HG03565 (cell line): ENCODE data around the gene AGPAT2.

Experiments used
- ATAC-seq: cut with Tn5 transposase; IDR thresholded peaks from one replicate; pipeline ENCODE4 v1.9.1; 2021; ENCODE audit warnings: mild to moderate bottlenecking, moderate library complexity; ENCODE audit not compliant: unreplicated experiment

The AGPAT2 gene

DNA sequence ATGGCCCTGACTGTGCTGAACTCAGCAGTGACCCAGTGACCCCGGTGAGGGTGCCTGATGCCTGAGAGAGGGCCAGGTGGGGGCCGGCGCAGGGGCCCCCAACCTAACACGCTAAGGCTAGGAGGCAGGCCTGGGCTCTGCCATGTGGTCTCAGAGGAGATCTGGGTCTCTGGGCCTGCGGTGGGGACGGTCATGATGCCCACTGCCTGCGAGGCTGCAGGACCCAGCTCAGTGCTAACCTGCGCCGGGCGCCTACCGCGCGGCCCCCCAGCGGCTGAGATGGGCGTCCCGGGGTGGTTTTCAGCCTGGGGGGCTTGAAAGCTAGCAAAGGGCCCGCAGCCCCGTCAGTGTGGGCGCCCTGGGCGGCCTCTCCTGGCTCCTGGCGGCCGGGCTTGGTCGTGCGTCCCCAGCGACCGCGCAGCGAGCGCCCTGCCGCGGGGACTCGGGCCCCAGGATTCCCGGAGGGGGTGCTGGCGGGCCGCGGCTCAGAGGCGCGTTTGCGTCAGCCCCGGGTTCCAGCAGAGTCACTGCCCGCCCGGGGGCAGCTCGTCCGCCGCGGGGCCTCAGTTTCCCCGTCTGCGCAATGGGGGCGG lies 22.1 kb downstream of the AGPAT2 start:
- no peak for ATAC-seq

DNA sequence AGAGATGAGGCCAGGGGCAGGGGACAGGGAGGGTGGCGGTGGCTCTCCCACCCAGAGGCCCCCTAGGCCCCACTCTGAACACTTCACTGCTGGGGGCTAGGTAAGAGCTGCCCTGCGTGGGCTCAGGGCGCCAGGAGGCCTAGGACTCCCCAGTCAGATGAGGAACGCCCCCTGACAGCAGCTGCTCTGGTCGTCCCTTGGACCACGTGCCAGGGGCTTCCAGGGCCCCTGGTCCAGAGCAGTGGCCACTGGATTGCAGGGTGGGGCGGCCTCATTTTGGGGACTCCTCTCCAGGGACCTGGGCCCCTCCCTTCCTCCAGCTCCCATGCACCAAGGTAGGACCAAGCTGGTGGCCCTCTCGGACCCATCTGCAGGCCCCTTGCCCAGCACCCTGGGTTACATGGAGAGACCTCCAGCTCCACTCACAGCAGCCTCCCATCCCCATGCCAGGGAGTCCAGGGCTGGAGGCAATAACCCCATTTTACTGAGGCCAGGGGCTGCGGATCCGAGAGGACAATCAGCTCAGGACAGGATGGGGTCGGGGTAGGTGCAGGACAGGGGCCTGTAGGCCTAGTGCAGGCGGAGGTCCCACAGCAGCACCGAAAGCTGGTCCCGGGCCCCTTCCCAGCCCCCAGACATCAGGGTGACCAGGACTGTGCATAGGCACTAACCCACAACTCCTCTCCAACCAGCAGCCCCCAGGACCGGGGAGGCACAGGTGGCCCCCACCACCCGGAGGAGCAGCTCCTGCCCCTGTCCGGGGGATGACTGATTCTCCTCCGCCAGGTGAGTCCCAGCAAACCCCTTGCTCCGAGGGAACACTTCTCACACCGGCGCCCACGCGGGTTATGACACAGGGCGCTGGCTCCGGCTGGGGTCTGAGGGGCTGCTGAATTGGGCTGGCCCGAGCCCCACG lies 23.0 kb downstream of the AGPAT2 start:
- ATAC-seq: no peak

DNA sequence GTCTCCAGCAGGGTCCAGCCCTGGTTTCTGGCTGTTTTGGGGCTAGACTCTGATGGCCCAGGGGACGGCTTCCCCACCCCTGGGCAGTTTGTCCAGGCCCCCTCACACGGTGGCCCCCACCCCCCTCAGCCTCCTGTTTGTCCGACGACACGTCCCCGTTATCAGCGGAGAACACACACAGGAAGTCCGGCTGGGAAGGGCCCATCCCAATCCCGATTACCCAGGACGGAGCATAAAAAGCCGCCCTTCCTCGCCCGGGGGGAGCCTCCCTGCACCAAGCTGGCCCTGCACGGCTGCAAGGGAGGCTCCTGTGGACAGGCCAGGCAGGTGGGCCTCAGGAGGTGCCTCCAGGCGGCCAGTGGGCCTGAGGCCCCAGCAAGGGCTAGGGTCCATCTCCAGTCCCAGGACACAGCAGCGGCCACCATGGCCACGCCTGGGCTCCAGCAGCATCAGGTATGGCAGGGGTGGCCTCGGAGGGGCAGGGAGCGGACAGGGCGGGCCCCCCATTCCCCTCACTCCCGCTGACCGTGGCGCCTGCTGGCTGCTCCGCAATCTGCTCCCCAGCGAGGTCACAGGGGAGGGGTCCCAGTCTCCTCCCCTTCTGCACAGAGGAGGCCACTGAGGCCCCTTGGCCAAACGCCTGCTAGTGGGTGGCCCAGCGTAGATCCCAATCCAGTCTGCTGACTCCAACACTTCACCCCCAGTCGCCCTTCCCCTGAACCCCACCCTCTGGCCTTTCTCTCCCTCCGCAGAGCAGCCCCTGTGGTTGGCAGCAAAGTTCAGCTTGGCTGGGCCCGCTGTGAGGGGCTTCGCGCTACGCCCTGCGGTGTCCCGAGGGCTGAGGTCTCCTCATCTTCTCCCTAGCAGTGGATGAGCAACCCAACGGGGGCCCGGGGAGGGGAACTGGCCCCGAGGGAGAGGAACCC lies 24.3 kb downstream of the AGPAT2 start, which contains the start of gene EGFL7:
Gene EGFL7, plus strand, starts transcription at position 261 of the 926 bp plus-strand sequence. CDS start 5,367 bp downstream, outside the sequence.
- no peak for ATAC-seq

- no peak for ATAC-seq
Observed at GRCh38 chr9:136662326-136662655, 25.0 kb downstream of the AGPAT2 start.

- no peak for ATAC-seq
Observed at GRCh38 chr9:136661641-136662325, 25.5 kb downstream of the AGPAT2 start.

DNA sequence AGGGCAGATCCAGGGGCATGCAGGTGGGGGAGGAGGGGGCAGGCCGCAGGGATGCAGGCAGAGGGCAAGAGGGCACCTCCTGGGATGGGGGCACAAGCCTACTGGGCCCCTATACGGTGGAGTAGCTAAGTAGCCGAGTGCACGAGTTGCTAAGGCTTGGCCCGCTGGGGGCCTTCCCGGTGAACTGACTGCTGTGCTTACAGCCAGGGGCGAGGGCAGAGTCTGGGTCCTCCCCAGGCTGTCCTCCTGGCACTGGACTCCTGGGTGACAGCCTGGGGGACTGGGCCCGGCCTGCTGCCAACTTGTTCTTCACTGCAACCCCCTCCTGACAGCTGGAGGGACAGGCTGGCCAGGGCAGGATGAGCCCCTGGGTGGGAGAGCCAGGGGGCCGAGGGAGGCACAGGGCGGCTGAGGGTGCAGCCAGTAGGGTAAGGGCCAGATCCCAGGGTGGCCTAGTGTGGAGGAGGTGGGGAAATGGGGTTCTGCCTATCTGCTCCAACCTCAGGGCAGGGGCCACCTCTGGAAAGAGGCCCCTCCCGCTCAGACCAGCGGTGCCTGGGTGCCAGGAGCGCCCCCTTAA lies 26.2 kb downstream of the AGPAT2 start:
- no peak for ATAC-seq

DNA sequence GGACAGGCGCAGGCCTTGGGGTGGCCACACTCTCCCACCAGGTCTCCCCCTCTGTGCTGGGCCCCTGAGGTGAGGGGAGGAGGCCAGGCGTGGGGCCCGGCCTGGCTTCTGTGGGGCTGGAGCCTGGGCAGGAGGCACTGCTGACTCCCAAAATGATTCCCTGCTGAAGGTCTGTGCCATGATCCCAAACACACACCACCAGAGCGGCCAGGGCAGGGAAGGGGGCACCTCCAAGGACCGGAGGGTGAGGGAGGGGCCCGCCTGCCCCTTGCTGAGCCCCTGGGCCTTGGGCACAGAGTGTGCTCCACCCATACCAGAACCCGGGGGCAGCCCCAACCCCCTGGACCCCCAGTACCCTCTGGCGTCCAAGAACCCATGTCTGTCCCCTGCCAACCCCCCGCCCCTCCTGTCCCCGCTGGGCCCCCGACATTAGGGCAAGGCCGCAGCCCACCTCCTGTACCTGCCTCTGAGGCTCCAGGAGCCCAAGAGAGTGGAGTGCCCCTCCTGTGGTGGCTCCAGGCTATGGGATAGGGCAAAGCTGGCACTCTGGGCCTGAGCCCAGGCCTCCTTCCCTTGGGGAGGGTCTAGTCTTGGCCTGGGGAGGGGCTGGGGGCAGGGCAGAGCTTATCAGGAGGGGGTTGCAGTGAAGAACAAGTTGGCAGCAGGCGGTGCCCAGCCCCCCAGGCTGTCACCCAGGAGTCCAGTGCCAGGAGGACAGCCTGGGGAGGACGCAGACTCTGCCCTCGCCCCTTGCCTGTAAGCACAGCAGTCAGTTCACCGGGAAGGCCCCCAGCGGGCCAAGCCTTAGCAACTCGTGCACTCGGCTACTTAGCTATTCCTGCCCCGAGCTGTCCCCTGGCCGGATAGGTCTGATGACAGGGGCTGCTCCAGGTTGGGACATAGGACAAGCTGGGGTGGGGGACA lies 27.1 kb downstream of the AGPAT2 start:
- ATAC-seq: no peak

GRCh38 chr9:136658849-136659535 lies 28.3 kb downstream of the AGPAT2 start:
- no peak for ATAC-seq

DNA sequence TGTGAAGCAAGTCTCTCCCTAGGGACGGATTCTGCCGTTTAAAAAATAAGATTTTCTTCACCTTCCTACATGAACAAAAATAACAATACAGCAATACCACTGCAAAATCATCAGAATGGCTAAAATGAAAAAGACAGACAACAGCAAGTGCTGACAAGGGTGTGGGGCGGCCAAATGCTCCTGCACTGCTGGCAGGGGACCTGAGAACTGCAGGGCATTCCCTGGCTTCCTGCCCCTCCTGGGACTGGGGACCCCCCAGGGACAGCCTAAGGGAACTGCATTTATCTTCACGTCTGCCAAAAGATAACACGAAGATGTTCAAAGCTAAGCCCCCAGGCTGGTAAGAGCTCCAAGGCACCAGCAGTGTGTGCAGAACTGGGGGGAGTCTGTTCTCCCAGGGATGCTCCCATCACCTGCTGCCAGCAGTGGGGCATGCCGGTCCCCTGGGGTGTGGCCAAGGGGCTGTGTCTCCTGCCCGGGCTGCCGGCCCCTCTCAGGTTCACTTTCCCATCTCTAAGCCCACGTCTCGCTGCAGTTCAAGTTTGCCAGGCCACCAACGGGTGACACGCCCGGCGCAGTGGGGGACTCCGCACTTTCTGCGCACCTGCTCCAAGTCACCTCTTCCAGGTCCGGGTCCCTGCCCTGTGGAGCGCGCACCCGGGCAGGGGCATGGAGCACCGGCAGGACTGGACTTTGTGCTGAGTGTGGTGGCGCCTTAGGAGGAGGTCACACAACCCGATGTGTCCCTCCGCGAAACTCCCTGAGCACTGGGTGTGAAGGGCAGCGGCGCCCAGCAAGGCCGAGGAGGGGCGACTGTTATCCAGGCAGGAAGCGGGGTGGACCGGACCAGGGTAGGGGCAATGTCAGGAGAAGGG lies 29.0 kb downstream of the AGPAT2 start:
- no peak for ATAC-seq

- ATAC-seq: no peak
Observed at GRCh38 chr9:136656795-136657611, 30.3 kb downstream of the AGPAT2 start.

- no peak for ATAC-seq
Observed at GRCh38 chr9:136656183-136656738, 31.0 kb downstream of the AGPAT2 start.

- no peak for ATAC-seq
Observed at GRCh38 chr9:136655536-136656182, 31.6 kb downstream of the AGPAT2 start.

GRCh38 chr9:136654820-136655535 lies 32.3 kb downstream of the AGPAT2 start:
- no peak for ATAC-seq

DNA sequence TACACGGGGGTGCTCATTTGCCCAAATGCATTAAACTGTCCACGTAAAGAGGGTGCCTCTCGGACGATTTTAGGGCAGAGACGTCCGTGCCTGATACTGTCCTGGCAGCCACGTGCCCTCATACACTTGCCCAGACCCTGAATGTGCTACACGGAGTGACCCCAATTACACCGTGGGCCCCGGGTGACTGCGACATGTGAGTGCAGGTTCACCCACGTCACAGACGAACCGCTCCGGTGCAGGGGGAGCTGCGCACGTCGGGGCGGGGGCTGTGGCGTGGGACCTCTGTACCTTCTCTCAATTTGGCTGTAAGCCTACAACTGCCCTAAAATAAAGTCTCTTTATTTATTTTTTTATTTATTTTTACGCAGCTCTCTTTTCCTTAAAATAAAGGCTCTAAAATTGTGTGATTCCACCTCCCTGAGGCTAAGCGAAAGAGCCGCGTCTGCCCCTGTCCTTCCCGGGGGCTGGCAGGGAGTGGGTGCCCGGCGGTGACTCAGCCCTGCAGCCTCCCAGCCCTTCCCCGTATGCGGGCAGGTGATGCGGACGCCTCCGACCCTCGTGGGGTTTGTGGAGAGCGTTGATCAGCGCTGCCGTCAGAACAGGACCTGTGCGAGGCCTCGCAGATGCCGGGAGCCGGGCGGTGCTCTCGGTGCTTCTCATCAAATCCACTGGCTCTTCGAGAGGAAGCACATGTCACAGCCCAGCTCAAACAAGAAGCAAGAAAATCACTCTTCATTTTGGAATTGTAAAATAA lies 33.8 kb downstream of the AGPAT2 start:
- no peak for ATAC-seq

GRCh38 chr9:136651860-136652259 lies 35.4 kb downstream of the AGPAT2 start:
- ATAC-seq: no peak
